MM.1S (cell line): ENCODE data around the gene GREB1.

ENCODE experiments used
- CTCF ChIP-seq: fragments of 300-600 bp; sonication (generic); IDR thresholded peaks from 2 replicates; pipeline ENCODE4 v1.5.1; 2016; ENCODE audit warnings: antibody characterized with exemption, low read length, mixed read lengths
- EZH2 ChIP-seq: fragments of 300-600 bp; sonication (generic); optimal IDR thresholded peaks from 2 replicates; pipeline ENCODE3; 2017; ENCODE audit warnings: low read depth, mild to moderate bottlenecking, antibody characterized with exemption, low read length, mixed read lengths
- EZH2phosphoT487 ChIP-seq: fragments of 300-600 bp; sonication (generic); IDR thresholded peaks from 2 replicates; pipeline ENCODE4 v1.6.1; 2018; ENCODE audit warnings: antibody characterized with exemption, low read length

GRCh38 chr2:11492244-11492643 lies 41.6 kb upstream of the GREB1 start:
- TF ChIP-seq CTCF (no peak), EZH2 (no peak), EZH2phosphoT487 (no peak)
